Panc1 (cell line): ENCODE data around the gene ACTR10. TPM values are rescaled to one million over a fixed set of nuclear protein-coding genes. Genes with fewer than 3 reads are reported as not detected.

Source experiments
- ATAC-seq: fragments of 200-7000 bp; cut with Tn5 transposase; 2 replicates; pipeline ENCODE4 v1.9.1; 2020; ENCODE audit warnings: mild to moderate bottlenecking, moderate library complexity
- BruUV-seq: library from RNA; stranded (reverse); fragments of 400-500 nt; replicated peaks from 2 replicates; lab custom pipeline; 2021; lab: Mats Ljungman, UMichigan
- CTCF ChIA-PET: fragments of 300-600 bp; sonication (Branson Sonifier 250); formaldehyde crosslinking; loops from one replicate; lab custom pipeline; 2022; ENCODE audit warnings: antibody characterized with exemption; lab: Charles Lee
- POLR2A ChIA-PET: fragments of 300-600 bp; sonication (Branson Sonifier 250); formaldehyde crosslinking; loops from one replicate; lab custom pipeline; 2022; ENCODE audit warnings: antibody characterized with exemption; lab: Charles Lee
- DNase-seq: peaks from one replicate; pipeline ENCODE4 v3.0.0-alpha.2; 2010; ENCODE audit warnings: low read depth, low spot score
- H3K27ac ChIP-seq: 2 replicates; pipeline ENCODE4 v1.5.1; 2011; ENCODE audit warnings: mild to moderate bottlenecking, low read length, inconsistent platforms
- H3K27me3 ChIP-seq: fragments of 200-500 bp; sonication (Bioruptor generic); 2 replicates; pipeline ENCODE4 v1.6.0; 2014; ENCODE audit warnings: low read length, inconsistent platforms; ENCODE audit not compliant: control insufficient read depth, insufficient read depth
- H3K36me3 ChIP-seq: fragments of 200-500 bp; sonication (Bioruptor generic); 2 replicates; pipeline ENCODE4 v1.5.1; 2014; ENCODE audit warnings: inconsistent platforms, mild to moderate bottlenecking, low read length, moderate library complexity; ENCODE audit not compliant: control insufficient read depth, insufficient read depth
- H3K4me1 ChIP-seq: 2 replicates; pipeline ENCODE4 v1.5.1; 2011; ENCODE audit warnings: inconsistent platforms, mild to moderate bottlenecking, low read length, moderate library complexity; ENCODE audit not compliant: control insufficient read depth, insufficient read depth
- H3K4me3 ChIP-seq, 2 experiments: 2 replicates each; pipeline ENCODE4 v1.5.1; 2011 to 2012; ENCODE audit warnings: low read depth in 2 of 2, low read length in 2 of 2, mild to moderate bottlenecking in 2 of 2, inconsistent platforms in 1 of 2, moderate library complexity in 1 of 2
- H3K9me3 ChIP-seq: fragments of 200-500 bp; sonication (Bioruptor generic); 2 replicates; pipeline ENCODE4 v1.5.1; 2014; ENCODE audit warnings: low read depth, mild to moderate bottlenecking, inconsistent platforms, low read length, moderate library complexity; ENCODE audit not compliant: control insufficient read depth, insufficient read depth
- CTCF ChIP-seq: fragments of 450-650 bp; IDR thresholded peaks from 2 replicates; pipeline ENCODE4 v1.5.1; 2017; ENCODE audit warnings: mild to moderate bottlenecking
- POLR2AphosphoS5 ChIP-seq: IDR thresholded peaks from 2 replicates; pipeline ENCODE4 v1.6.1; 2012; ENCODE audit warnings: mild to moderate bottlenecking, low read depth, low read length, moderate library complexity
- REST ChIP-seq, 2 experiments: IDR thresholded peaks; 2 replicates each; pipeline ENCODE4 v1.6.1; 2011 to 2012; ENCODE audit warnings: low read depth in 2 of 2, control low read depth in 1 of 2, low read length in 1 of 2, mild to moderate bottlenecking in 1 of 2, moderate library complexity in 1 of 2; ENCODE audit not compliant: insufficient read depth in 1 of 2
- SIN3A ChIP-seq: IDR thresholded peaks from 2 replicates; pipeline ENCODE4 v1.6.1; 2012; ENCODE audit warnings: low read depth, mild to moderate bottlenecking, low read length, moderate library complexity, borderline replicate concordance; ENCODE audit not compliant: insufficient read depth
- TCF7L2 ChIP-seq: IDR thresholded peaks from 2 replicates; pipeline ENCODE4 v1.6.1; 2011; ENCODE audit warnings: mild to moderate bottlenecking, low read depth, low read length, inconsistent platforms
- in situ Hi-C: cut with HindIII; loops from 2 replicates; pipeline ENCODE4 v1.10.0; 2016; ENCODE audit warnings: low sequenced_read_pairs, low pct_unique_long_range_greater_than_20kb
- intact Hi-C: fragments of 100-400 bp; cut with micrococcal nuclease; formaldehyde crosslinking; loops from one replicate; pipeline ENCODE4 v1.10.0; 2022; ENCODE audit not compliant: unreplicated experiment
- total RNA-seq: library from RNA; stranded (reverse); gene quantifications from one replicate; pipeline ENCODE4 v1.2.1, GENCODE V29; 2021; ENCODE audit not compliant: unreplicated experiment

ACTR10 gene
- total RNA-seq, 1 experiment from 2014 or later, result 34.9 TPM

- in situ Hi-C loops (no loop called here), intact Hi-C loops (no loop called here)
- TF ChIP-seq CTCF (no peak), POLR2AphosphoS5 (no peak), SIN3A (no peak), REST (IDR thresholded peaks at IDR 0.05; ENCODE audit: insufficient read depth in 1 of 2, low read depth in 2 of 2, low read length in 1 of 2) (no peak), TCF7L2 (no peak)
- Histone ChIP-seq H3K27ac (no peak overlapping the region), H3K4me1 (no peaks in the 10 kb centered on the region), H3K36me3 (peaks cover 8% of the 10 kb centered on the region; the same call in 1 of the 2 replicates), H3K27me3 (no peaks in the 10 kb centered on the region), H3K4me3 (no peak overlapping the region), H3K9me3 (no peaks in the 10 kb centered on the region)
- BruUV-seq, result no TSS peak
- ChIA-PET CTCF (no interaction called here), POLR2A (interaction anchor here (0.8 kb wide), 1 partner anchor 42 kb away, joined by 3 read pairs; no protein-coding TSS in a partner anchor)
- DNase-seq, result no peak
- ATAC-seq, result no peak
These were observed 16.6 kb downstream of the ACTR10 start for GRCh38 chr14:58216544-58216943.

GRCh38 chr14:58227096-58227819, 27.3 kb downstream of the ACTR10 start:
- POLR2A ChIA-PET, result no interaction called here
- intact Hi-C loops, result no loop called here
- Histone ChIP-seq H3K4me1 (no peaks in the 10 kb centered on the region), H3K27me3 (no peaks in the 10 kb centered on the region), H3K4me3 (no peak overlapping the region), H3K9me3 (no peaks in the 10 kb centered on the region), H3K27ac (no peak overlapping the region), H3K36me3 (no peaks in the 10 kb centered on the region; the same call in 1 of the 2 replicates)
- ATAC-seq (no peak), DNase-seq (no peak)
- in situ Hi-C loops, result no loop called here
- BruUV-seq, result no TSS peak
- TF ChIP-seq SIN3A (no peak), TCF7L2 (no peak), REST (IDR thresholded peaks at IDR 0.05; ENCODE audit: insufficient read depth in 1 of 2, low read depth in 2 of 2, low read length in 1 of 2) (no peak), POLR2AphosphoS5 (no peak), CTCF (no peak)
- CTCF ChIA-PET, result no interaction called here
